GM12878 (cell line): Measurements from ENCODE around the gene CASP10. TPM values are rescaled to one million over a fixed set of nuclear protein-coding genes. Genes with fewer than 3 reads are reported as not detected.

Experiments
- ATAC-seq: fragments of 200-7000 bp; cut with Tn5 transposase; 3 replicates; pipeline ENCODE4 v1.9.1; 2020; ENCODE audit warnings: mild to moderate bottlenecking, moderate library complexity
- BruUV-seq: library from RNA; stranded (reverse); fragments of 400-500 nt; replicated peaks from 2 replicates; lab custom pipeline; 2021; lab: Mats Ljungman, UMichigan
- CTCF ChIA-PET: fragments of 300-600 bp; sonication (Branson Sonifier 250); formaldehyde crosslinking; extraction: SDS; loops from one replicate; lab custom pipeline; 2021; ENCODE audit warnings: inconsistent platforms; lab: Yijun Ruan, JAX
- POLR2A ChIA-PET: fragments of 350-600 bp; formaldehyde crosslinking; extraction: SDS; loops from one replicate; lab custom pipeline; 2021; ENCODE audit warnings: inconsistent platforms; lab: Charles Lee
- RAD21 ChIA-PET: fragments of 300-600 bp; sonication (Branson Sonifier 250); formaldehyde crosslinking; loops from one replicate; lab custom pipeline; 2023; ENCODE audit warnings: antibody characterized with exemption; ENCODE audit not compliant: unreplicated experiment; lab: Charles Lee
- SMC1A ChIA-PET: fragments of 300-600 bp; sonication (Branson Sonifier 250); formaldehyde crosslinking; loops from one replicate; lab custom pipeline; 2023; ENCODE audit not compliant: unreplicated experiment, uncharacterized antibody; lab: Charles Lee
- DNase-seq: peaks from one replicate; pipeline ENCODE4 v3.0.0-alpha.2; 2011; ENCODE audit warnings: low read depth, low spot score
- FAIRE-seq: peaks from 3 replicates; lab custom pipeline; 2011; peaks lifted over from hg19 to GRCh38; lab: Jason Lieb, UNC
- H2AFZ ChIP-seq: 2 replicates; pipeline ENCODE4 v1.6.0; 2011; ENCODE audit warnings: low read depth, low read length, control low read depth; ENCODE audit not compliant: control insufficient read depth
- H3K27ac ChIP-seq: 2 replicates; pipeline ENCODE4 v1.5.1; 2011; ENCODE audit warnings: control low read depth; ENCODE audit not compliant: control insufficient read depth, insufficient read depth
- H3K27me3 ChIP-seq, 2 experiments: replicated peaks in 1 of 2; 2 replicates each; pipeline versions ENCODE4 v1.6.0 to v1.6.1; 2011; ENCODE audit warnings: low read length in 1 of 2; ENCODE audit not compliant: control insufficient read depth in 2 of 2, insufficient read depth in 2 of 2
- H3K36me3 ChIP-seq, 2 experiments: 2 replicates each; pipeline ENCODE4 v1.5.1; 2011; ENCODE audit warnings: low read length in 1 of 2; ENCODE audit not compliant: control insufficient read depth in 2 of 2, insufficient read depth in 2 of 2
- H3K4me1 ChIP-seq: 2 replicates; pipeline ENCODE4 v1.6.1; 2011; ENCODE audit warnings: mild to moderate bottlenecking, low read length, moderate library complexity, mixed read lengths; ENCODE audit not compliant: control insufficient read depth, insufficient read depth
- H3K4me2 ChIP-seq: 2 replicates; pipeline ENCODE4 v1.6.0; 2011; ENCODE audit warnings: control low read depth; ENCODE audit not compliant: control insufficient read depth, insufficient read depth
- H3K4me3 ChIP-seq: fragments of 200-600 bp; sonication (generic); 2 replicates; pipeline ENCODE4 v1.5.1; 2016
- H3K79me2 ChIP-seq: 2 replicates; pipeline ENCODE4 v1.6.0; 2011; ENCODE audit warnings: low read length; ENCODE audit not compliant: control insufficient read depth, insufficient read depth
- H3K9ac ChIP-seq: 2 replicates; pipeline ENCODE4 v1.8.0; 2011; ENCODE audit warnings: low read length, control low read depth, mixed read lengths; ENCODE audit not compliant: control insufficient read depth, insufficient read depth
- H3K9me3 ChIP-seq: replicated peaks from 3 replicates; pipeline ENCODE4 v1.5.1; 2011; ENCODE audit warnings: mild to moderate bottlenecking, low read length; ENCODE audit not compliant: control insufficient read depth, insufficient read depth
- H4K20me1 ChIP-seq: 2 replicates; pipeline ENCODE4 v1.6.0; 2011; ENCODE audit not compliant: control insufficient read depth, insufficient read depth
- BCL11A ChIP-seq: IDR thresholded peaks from 2 replicates; pipeline ENCODE4 v1.6.1; 2011; ENCODE audit warnings: low read depth, low read length
- LARP7 ChIP-seq: fragments of 450-650 bp; IDR thresholded peaks from 2 replicates; pipeline ENCODE4 v1.6.1; 2017; ENCODE audit warnings: mild to moderate bottlenecking
- SUZ12 ChIP-seq: fragments of 200-600 bp; sonication (generic); IDR thresholded peaks from one replicate; pipeline ENCODE4 v1.6.1; 2018; ENCODE audit warnings: antibody characterized with exemption, mild to moderate bottlenecking; ENCODE audit not compliant: unreplicated experiment
- WGBS: methylation state at CpG from one replicate; pipeline ENCODE4 v1.1.6; 2016; ENCODE audit warnings: low lambda C conversion rate; ENCODE audit not compliant: insufficient replicate concordance, insufficient coverage; ENCODE audit errors: missing lambda C conversion rate; 5-methylcytosine and 5-hydroxymethylcytosine counted together
- in situ Hi-C: fragments of 300-500 bp; cut with MboI; formaldehyde crosslinking; loops from 9 replicates; pipeline ENCODE4 v1.14.3; 2018; ENCODE audit warnings: mixed read lengths
- intact Hi-C: fragments of 100-400 bp; cut with micrococcal nuclease; formaldehyde crosslinking; loops from one replicate; pipeline ENCODE4 v1.14.2; 2022; ENCODE audit not compliant: unreplicated experiment
- polyA plus RNA-seq, 11 experiments: library from polyadenylated mRNA; depleted of rRNA in 4 of 11; unstranded in 6 of 11; stranded (reverse) in 5 of 11; fragments of >200 nt; fragmentation: Nextera tagmentation in 4 of 11; fragmentation: Illumina TruSeq in 1 of 11; extraction: Ambion mirVana in 4 of 11; extraction: Trizol in 1 of 11; gene quantifications; 1 replicate in 1 of 11; 2 replicates in 10 of 11; pipeline versions ENCODE4 v1.2.1 to v1.2.3, GENCODE V29; 2011 to 2016; ENCODE audit warnings: inconsistent platforms in 2 of 11, missing spikeins in 2 of 11, low read depth in 1 of 11
- total RNA-seq, 4 experiments: library from RNA; depleted of rRNA in 3 of 4; stranded (reverse); fragments of >200 nt in 3 of 4; fragmentation: Illumina TruSeq in 1 of 4; extraction: Trizol in 1 of 4; gene quantifications; 2 replicates each; pipeline versions ENCODE4 v1.2.1 to v1.2.3, GENCODE V29; 2013 to 2021
- TF ChIP-seq, protein P1 (sequence below): IDR thresholded peaks from 2 replicates; pipeline ENCODE4 v1.6.1; 2012; ENCODE audit warnings: low read depth, low read length, improper control_type of control experiment
- TF ChIP-seq, protein P2 (sequence below): IDR thresholded peaks from 2 replicates; pipeline ENCODE4 v1.6.1; 2012; ENCODE audit warnings: improper control_type of control experiment, low read depth, low read length; ENCODE audit not compliant: insufficient replicate concordance

Gene CASP10
- total and polyA plus RNA-seq, 10 of the 15 experiments (the other 5 are each of a cell fraction or from before 2014, with no cell fraction given) = 7.2 to 14.1 (median 10.8) TPM

DNA sequence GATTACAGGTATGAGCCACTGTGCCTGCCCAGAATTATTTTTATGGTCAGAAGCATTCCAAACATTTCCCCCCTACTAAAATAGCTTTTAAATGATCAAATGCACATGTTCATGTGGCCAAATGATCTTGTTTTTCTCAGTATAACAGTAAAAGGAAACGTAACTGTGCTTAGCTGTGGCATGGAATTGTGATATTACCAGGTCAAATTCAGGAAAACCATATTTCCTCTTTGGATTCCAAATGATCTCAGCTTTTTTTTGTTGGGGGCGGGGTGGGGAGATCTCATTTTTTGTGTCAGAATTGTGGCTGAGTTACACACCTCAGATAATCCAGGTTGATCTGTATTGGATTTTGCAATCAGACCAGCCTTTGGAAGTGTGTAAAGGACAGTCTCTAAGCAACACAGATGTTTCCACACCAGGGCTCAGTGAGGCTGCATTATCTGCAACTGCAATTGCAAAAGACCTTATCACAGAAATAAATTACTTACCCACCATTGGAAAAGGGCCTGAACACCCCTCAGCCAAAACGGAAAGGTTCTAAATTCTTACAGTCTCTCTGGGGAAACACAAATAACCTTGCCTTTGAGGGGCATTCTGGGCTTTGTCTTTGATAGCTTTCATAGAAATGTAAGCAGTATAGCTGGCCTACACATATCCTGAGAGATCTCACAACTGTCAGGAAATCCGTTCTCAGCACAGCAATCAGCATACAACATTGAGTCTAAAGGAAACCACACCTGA, 8.4 kb downstream of the CASP10 start:
- H2AFZ ChIP-seq = no peak overlapping the region
- ATAC-seq (peak; percentile 13; the same call in 1 of the 3 replicates), DNase-seq (peak; percentile 32), FAIRE-seq (peak; percentile 85)
- H3K79me2 ChIP-seq = no peaks in the 10 kb centered on the region
- ChIA-PET SMC1A (interaction anchor here (0.8 to 6.6 kb wide), 5 partner anchors 8 to 42 kb away, joined by 3 to 86 read pairs (median 11); partner anchors contain the start of gene CASP10), CTCF (interaction anchor here (1.2 to 7.2 kb wide), 4 partner anchors 14 to 285 kb away, joined by 3 to 85 read pairs (median 4); no protein-coding TSS in a partner anchor), RAD21 (interaction anchor here (0.8 to 2.9 kb wide), 2 partner anchors 8 to 42 kb away, joined by 4 to 13 read pairs; partner anchors contain the start of gene CASP10), POLR2A (no interaction called here)
- in situ Hi-C loops = no loop called here
- no TSS peak for BruUV-seq
- peaks cover 12% of the 10 kb centered on the region; the same call in 1 of the 2 replicates for H3K4me1 ChIP-seq
- H3K36me3 ChIP-seq = no peaks in the 10 kb centered on the region; a peak in 2 of 4 replicates
- no peak overlapping the region for H3K4me2 ChIP-seq
- WGBS = 38% methylated on average over 4 of the region's 4 CpGs
- H3K9ac ChIP-seq = no peak overlapping the region
- no peak overlapping the region for H3K4me3 ChIP-seq
- TF ChIP-seq, protein P1, sequence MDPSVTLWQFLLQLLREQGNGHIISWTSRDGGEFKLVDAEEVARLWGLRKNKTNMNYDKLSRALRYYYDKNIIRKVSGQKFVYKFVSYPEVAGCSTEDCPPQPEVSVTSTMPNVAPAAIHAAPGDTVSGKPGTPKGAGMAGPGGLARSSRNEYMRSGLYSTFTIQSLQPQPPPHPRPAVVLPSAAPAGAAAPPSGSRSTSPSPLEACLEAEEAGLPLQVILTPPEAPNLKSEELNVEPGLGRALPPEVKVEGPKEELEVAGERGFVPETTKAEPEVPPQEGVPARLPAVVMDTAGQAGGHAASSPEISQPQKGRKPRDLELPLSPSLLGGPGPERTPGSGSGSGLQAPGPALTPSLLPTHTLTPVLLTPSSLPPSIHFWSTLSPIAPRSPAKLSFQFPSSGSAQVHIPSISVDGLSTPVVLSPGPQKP = no peak
- TF ChIP-seq, protein P2, sequence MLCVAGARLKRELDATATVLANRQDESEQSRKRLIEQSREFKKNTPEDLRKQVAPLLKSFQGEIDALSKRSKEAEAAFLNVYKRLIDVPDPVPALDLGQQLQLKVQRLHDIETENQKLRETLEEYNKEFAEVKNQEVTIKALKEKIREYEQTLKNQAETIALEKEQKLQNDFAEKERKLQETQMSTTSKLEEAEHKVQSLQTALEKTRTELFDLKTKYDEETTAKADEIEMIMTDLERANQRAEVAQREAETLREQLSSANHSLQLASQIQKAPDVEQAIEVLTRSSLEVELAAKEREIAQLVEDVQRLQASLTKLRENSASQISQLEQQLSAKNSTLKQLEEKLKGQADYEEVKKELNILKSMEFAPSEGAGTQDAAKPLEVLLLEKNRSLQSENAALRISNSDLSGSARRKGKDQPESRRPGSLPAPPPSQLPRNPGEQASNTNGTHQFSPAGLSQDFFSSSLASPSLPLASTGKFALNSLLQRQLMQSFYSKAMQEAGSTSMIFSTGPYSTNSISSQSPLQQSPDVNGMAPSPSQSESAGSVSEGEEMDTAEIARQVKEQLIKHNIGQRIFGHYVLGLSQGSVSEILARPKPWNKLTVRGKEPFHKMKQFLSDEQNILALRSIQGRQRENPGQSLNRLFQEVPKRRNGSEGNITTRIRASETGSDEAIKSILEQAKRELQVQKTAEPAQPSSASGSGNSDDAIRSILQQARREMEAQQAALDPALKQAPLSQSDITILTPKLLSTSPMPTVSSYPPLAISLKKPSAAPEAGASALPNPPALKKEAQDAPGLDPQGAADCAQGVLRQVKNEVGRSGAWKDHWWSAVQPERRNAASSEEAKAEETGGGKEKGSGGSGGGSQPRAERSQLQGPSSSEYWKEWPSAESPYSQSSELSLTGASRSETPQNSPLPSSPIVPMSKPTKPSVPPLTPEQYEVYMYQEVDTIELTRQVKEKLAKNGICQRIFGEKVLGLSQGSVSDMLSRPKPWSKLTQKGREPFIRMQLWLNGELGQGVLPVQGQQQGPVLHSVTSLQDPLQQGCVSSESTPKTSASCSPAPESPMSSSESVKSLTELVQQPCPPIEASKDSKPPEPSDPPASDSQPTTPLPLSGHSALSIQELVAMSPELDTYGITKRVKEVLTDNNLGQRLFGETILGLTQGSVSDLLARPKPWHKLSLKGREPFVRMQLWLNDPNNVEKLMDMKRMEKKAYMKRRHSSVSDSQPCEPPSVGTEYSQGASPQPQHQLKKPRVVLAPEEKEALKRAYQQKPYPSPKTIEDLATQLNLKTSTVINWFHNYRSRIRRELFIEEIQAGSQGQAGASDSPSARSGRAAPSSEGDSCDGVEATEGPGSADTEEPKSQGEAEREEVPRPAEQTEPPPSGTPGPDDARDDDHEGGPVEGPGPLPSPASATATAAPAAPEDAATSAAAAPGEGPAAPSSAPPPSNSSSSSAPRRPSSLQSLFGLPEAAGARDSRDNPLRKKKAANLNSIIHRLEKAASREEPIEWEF = no peak
- no peak for TF ChIP-seq SUZ12
- TF ChIP-seq BCL11A = no peak
- no peak for TF ChIP-seq LARP7
- TF ChIP-seq, all 136 proteins: peak for 0
- H3K9me3 ChIP-seq = no peaks in the 10 kb centered on the region; the same call in 2 of the 3 replicates
- no peak overlapping the region for H3K27ac ChIP-seq
- no peaks in the 10 kb centered on the region for H3K27me3 ChIP-seq
- H4K20me1 ChIP-seq = peaks cover 3% of the 10 kb centered on the region; the same call in 1 of the 2 replicates
- intact Hi-C loops = no loop called here
